Neuronal stem cell (in vitro differentiated cells): Measurements from ENCODE around the gene DCST1.
"Not testable (repeated sequence)": the region's sequence is repeated elsewhere in the genome, so short reads cannot be mapped to it uniquely, and the experiment has no call there.

Experiments used
- DNase-seq: peaks from one replicate; pipeline ENCODE4 v3.0.0-alpha.2; 2013; ENCODE audit warnings: low spot score
- H2AFZ ChIP-seq: one replicate; pipeline ENCODE4 v1.6.1; 2013; ENCODE audit warnings: mild to moderate bottlenecking, low read length, inconsistent platforms
- H2AK5ac ChIP-seq: 2 replicates; pipeline ENCODE4 v1.6.1; 2013; ENCODE audit warnings: low read depth, mild to moderate bottlenecking, inconsistent platforms, low read length, moderate library complexity, mixed read lengths
- H2BK120ac ChIP-seq: 2 replicates; pipeline ENCODE4 v1.6.1; 2013; ENCODE audit warnings: low read depth, mild to moderate bottlenecking, inconsistent platforms, low read length, moderate library complexity, mixed read lengths
- H2BK12ac ChIP-seq: one replicate; pipeline ENCODE4 v1.6.1; 2013; ENCODE audit warnings: low read length, inconsistent platforms
- H2BK15ac ChIP-seq: 2 replicates; pipeline ENCODE4 v1.6.1; 2013; ENCODE audit warnings: mild to moderate bottlenecking, low read length, inconsistent platforms, mixed read lengths
- H2BK5ac ChIP-seq: one replicate; pipeline ENCODE4 v1.6.1; 2013; ENCODE audit warnings: inconsistent platforms, mild to moderate bottlenecking, low read length, moderate library complexity
- H3K14ac ChIP-seq: one replicate; pipeline ENCODE4 v1.6.1; 2013; ENCODE audit warnings: low read length, inconsistent platforms
- H3K18ac ChIP-seq: 2 replicates; pipeline ENCODE4 v1.6.1; 2013; ENCODE audit warnings: low read length, inconsistent platforms
- H3K23ac ChIP-seq: 2 replicates; pipeline ENCODE4 v1.6.1; 2013; ENCODE audit warnings: low read depth, mild to moderate bottlenecking, mixed read lengths, low read length, inconsistent platforms; ENCODE audit not compliant: poor library complexity
- H3K27ac ChIP-seq: replicated peaks from 3 replicates; pipeline ENCODE4 v1.5.1; 2013; ENCODE audit warnings: low read length, inconsistent platforms
- H3K27me3 ChIP-seq, 3 experiments: 2 replicates each; pipeline ENCODE4 v1.6.1; 2013; ENCODE audit warnings: low read length in 3 of 3, mild to moderate bottlenecking in 2 of 3, inconsistent platforms in 1 of 3, low read depth in 1 of 3, mixed read lengths in 1 of 3, moderate library complexity in 1 of 3; ENCODE audit not compliant: control insufficient read depth in 3 of 3, insufficient read depth in 3 of 3
- H3K36me3 ChIP-seq, 2 donors: replicated peaks in 1 of 2; 2 replicates each; pipeline ENCODE4 v1.6.1; 2013; ENCODE audit warnings: low read length in 2 of 2; ENCODE audit not compliant: control insufficient read depth in 2 of 2, insufficient read depth in 2 of 2
- H3K4ac ChIP-seq: 2 replicates; pipeline ENCODE4 v1.6.1; 2013; ENCODE audit warnings: inconsistent platforms, mild to moderate bottlenecking, low read length, moderate library complexity
- H3K4me1 ChIP-seq, 2 donors: 1 replicate in 1 of 2; 2 replicates in 1 of 2; pipeline ENCODE4 v1.6.1; 2013; ENCODE audit warnings: low read length in 2 of 2, low read depth in 1 of 2; ENCODE audit not compliant: control insufficient read depth in 2 of 2, insufficient read depth in 1 of 2
- H3K4me2 ChIP-seq: one replicate; pipeline ENCODE4 v1.6.1; 2013; ENCODE audit warnings: mild to moderate bottlenecking, low read length, inconsistent platforms; ENCODE audit not compliant: insufficient read depth, poor library complexity, severe bottlenecking
- H3K4me3 ChIP-seq, 2 donors: 2 replicates each; pipeline ENCODE4 v1.5.1; 2013; ENCODE audit warnings: low read length in 2 of 2, mild to moderate bottlenecking in 2 of 2, inconsistent platforms in 1 of 2, moderate library complexity in 1 of 2
- H3K79me1 ChIP-seq: one replicate; pipeline ENCODE4 v1.6.1; 2013; ENCODE audit warnings: low read depth, mild to moderate bottlenecking, inconsistent platforms, low read length, moderate library complexity
- H3K9ac ChIP-seq: one replicate; pipeline ENCODE4 v1.6.1; 2013; ENCODE audit warnings: mild to moderate bottlenecking, low read depth, low read length, inconsistent platforms; ENCODE audit not compliant: poor library complexity
- H3K9me3 ChIP-seq, 2 donors: replicated peaks in 1 of 2; 2 replicates each; pipeline versions ENCODE3 to v1.6.1; 2013; ENCODE audit warnings: low read length in 2 of 2, mild to moderate bottlenecking in 2 of 2, inconsistent platforms in 1 of 2, low read depth in 1 of 2, mixed read lengths in 1 of 2, moderate library complexity in 1 of 2; ENCODE audit not compliant: control insufficient read depth in 2 of 2, insufficient read depth in 1 of 2
- H4K8ac ChIP-seq: one replicate; pipeline ENCODE4 v1.6.1; 2013; ENCODE audit warnings: low read depth, mild to moderate bottlenecking, inconsistent platforms, low read length, moderate library complexity
- H4K91ac ChIP-seq: one replicate; pipeline ENCODE4 v1.6.1; 2013; ENCODE audit warnings: low read length, low read depth, mild to moderate bottlenecking, inconsistent platforms; ENCODE audit not compliant: poor library complexity
- WGBS, 2 donors: extraction: QIAGEN DNeasy Blood & Tissue Kit; methylation state at CpG; one replicate each; pipeline ENCODE4 v1.1.7; 2013; ENCODE audit warnings: missing lambda C conversion rate in 2 of 2, mixed read lengths in 1 of 2; ENCODE audit not compliant: insufficient read length in 2 of 2, insufficient replicate concordance in 1 of 2; ENCODE audit errors: extremely low coverage in 2 of 2; 5-methylcytosine and 5-hydroxymethylcytosine counted together

The DCST1 gene

GRCh38 chr1:154993572-154994268, 39.9 kb upstream of the DCST1 start, which contains the start of gene LENEP:
LENEP (plus strand) TSS chr1:154993586; CDS start chr1:154993608, 22 bp downstream.
- H3K4me1 ChIP-seq, result peaks cover 6% of the 10 kb centered on the region in 2 donors
- H3K14ac ChIP-seq, result no peak within 1 kb of the TSS
- peak within 1 kb of the TSS; percentile 92 for H2BK120ac ChIP-seq
- no peak within 1 kb of the TSS for H2BK12ac ChIP-seq
- no peaks in the 10 kb centered on the region for H3K9me3 ChIP-seq
- no peak within 1 kb of the TSS for H2BK5ac ChIP-seq
- no peak within 1 kb of the TSS for H3K4me3 ChIP-seq
- H3K27me3 ChIP-seq, result peaks cover 0 to 2% (median 0%) of the 10 kb centered on the region in 3 experiments
- no peak for DNase-seq
- peak within 1 kb of the TSS; percentile 72 for H2BK15ac ChIP-seq
- no peak within 1 kb of the TSS for H3K4ac ChIP-seq
- H3K23ac ChIP-seq, result no peak within 1 kb of the TSS
- H3K27ac ChIP-seq, result peak within 1 kb of the TSS; percentile 6
- H3K9ac ChIP-seq, result no peak within 1 kb of the TSS
- H2AK5ac ChIP-seq, result peak within 1 kb of the TSS; percentile 41
- H4K8ac ChIP-seq, result no peak within 1 kb of the TSS
- H3K36me3 ChIP-seq, result peaks cover 23 to 39% of the 10 kb centered on the region in 2 donors
- no peak within 1 kb of the TSS for H3K4me2 ChIP-seq
- H3K18ac ChIP-seq, result peak within 1 kb of the TSS; percentile 6
- WGBS, 2 donors, result no CpG with 5 or more reads among the region's 8 CpGs
- no peak within 1 kb of the TSS for H2AFZ ChIP-seq
- no peak within 1 kb of the TSS for H4K91ac ChIP-seq
- H3K79me1 ChIP-seq, result peaks cover 2% of the 10 kb centered on the region

GRCh38 chr1:154994269-154994587, 39.4 kb upstream of the DCST1 start:
- no peak overlapping the region for H3K4me3 ChIP-seq
- H2BK15ac ChIP-seq, result peak overlapping the region; percentile 72
- H3K14ac ChIP-seq, result no peak overlapping the region
- no CpG with 5 or more reads among the region's 1 CpG for WGBS, 2 donors
- DNase-seq, result no peak
- H3K4me2 ChIP-seq, result no peak overlapping the region
- peak overlapping the region; percentile 92 for H2BK120ac ChIP-seq
- no peak overlapping the region for H2AFZ ChIP-seq
- H3K18ac ChIP-seq, result no peak overlapping the region
- no peak overlapping the region for H3K27ac ChIP-seq
- H3K23ac ChIP-seq, result no peak overlapping the region
- peaks cover 20 to 34% of the 10 kb centered on the region in 2 donors for H3K36me3 ChIP-seq
- no peak overlapping the region for H2BK12ac ChIP-seq
- H4K8ac ChIP-seq, result no peak overlapping the region
- peaks cover 8 to 9% of the 10 kb centered on the region in 2 donors for H3K4me1 ChIP-seq
- H3K9ac ChIP-seq, result no peak overlapping the region
- H3K79me1 ChIP-seq, result peaks cover 2% of the 10 kb centered on the region
- H3K27me3 ChIP-seq, result peaks cover 0 to 2% (median 0%) of the 10 kb centered on the region in 3 experiments
- H3K4ac ChIP-seq, result no peak overlapping the region
- H2AK5ac ChIP-seq, result peak overlapping the region; percentile 41
- H2BK5ac ChIP-seq, result no peak overlapping the region
- no peaks in the 10 kb centered on the region for H3K9me3 ChIP-seq
- no peak overlapping the region for H4K91ac ChIP-seq

GRCh38 chr1:154994591-154994990, 39.0 kb upstream of the DCST1 start:
- Histone ChIP-seq H3K4me2 (no peak overlapping the region), H3K27ac (no peak overlapping the region)

GRCh38 chr1:154995301-154995983, 38.2 kb upstream of the DCST1 start:
- H3K36me3 ChIP-seq, result peaks cover 9 to 22% of the 10 kb centered on the region in 2 donors
- DNase-seq, H2BK12ac ChIP-seq, H3K79me1 ChIP-seq, H3K14ac ChIP-seq, H2AFZ ChIP-seq, H3K4ac ChIP-seq, H2BK120ac ChIP-seq, H2BK5ac ChIP-seq, H3K9ac ChIP-seq, H3K4me3 ChIP-seq, H3K18ac ChIP-seq, H2BK15ac ChIP-seq, H3K27ac ChIP-seq, H3K9me3 ChIP-seq, H3K27me3 ChIP-seq, H4K91ac ChIP-seq, H3K4me2 ChIP-seq, H2AK5ac ChIP-seq, H4K8ac ChIP-seq, H3K23ac ChIP-seq: not testable (repeated sequence)
- H3K4me1 ChIP-seq, result peaks cover 13 to 15% of the 10 kb centered on the region in 2 donors
- no CpG with 5 or more reads among the region's 13 CpGs for whole genome bisulfite sequencing, 2 donors

More at GRCh38 chr1:154994591-154994990, 39.0 kb upstream of the DCST1 start:
- H2AFZ ChIP-seq, result no peak overlapping the region
- peaks cover 0 to 2% (median 0%) of the 10 kb centered on the region in 3 experiments for H3K27me3 ChIP-seq
- no peak overlapping the region for H3K4ac ChIP-seq
- no CpG with 5 or more reads among the region's 3 CpGs for WGBS, 2 donors
- H2BK5ac ChIP-seq, result no peak overlapping the region
- H3K18ac ChIP-seq, result no peak overlapping the region
- DNase-seq, result no peak
- peaks cover 17 to 30% of the 10 kb centered on the region in 2 donors for H3K36me3 ChIP-seq
- peaks cover 2% of the 10 kb centered on the region for H3K79me1 ChIP-seq
- H4K91ac ChIP-seq, result no peak overlapping the region
- no peak overlapping the region for H4K8ac ChIP-seq
- no peak overlapping the region for H3K9ac ChIP-seq
- peak overlapping the region; percentile 41 for H2AK5ac ChIP-seq
- H3K23ac ChIP-seq, result no peak overlapping the region
- peak overlapping the region; percentile 72 for H2BK15ac ChIP-seq
- H3K14ac ChIP-seq, result no peak overlapping the region
- no peaks in the 10 kb centered on the region for H3K9me3 ChIP-seq
- H3K4me3 ChIP-seq, result no peak overlapping the region
- no peak overlapping the region for H2BK120ac ChIP-seq
- no peak overlapping the region for H2BK12ac ChIP-seq
- peaks cover 8 to 9% of the 10 kb centered on the region in 2 donors for H3K4me1 ChIP-seq
